PFSK-1 (cell line): ENCODE data around the gene GRIA3.

Experiments used
- FOXP2 ChIP-seq: optimal IDR thresholded peaks from 2 replicates; pipeline ENCODE3; 2011; ENCODE audit warnings: borderline replicate concordance, control low read depth, inconsistent platforms; ENCODE audit not compliant: insufficient read depth; ENCODE audit errors: extremely low read length, extremely low read depth
- POLR2AphosphoS5 ChIP-seq: IDR thresholded peaks from 2 replicates; pipeline ENCODE4 v1.6.1; 2012; ENCODE audit warnings: low read depth, mild to moderate bottlenecking, control low read depth, low read length, moderate library complexity
- SIN3A ChIP-seq: IDR thresholded peaks from 2 replicates; pipeline ENCODE4 v1.6.1; 2012; ENCODE audit warnings: mild to moderate bottlenecking, low read length, moderate library complexity, borderline replicate concordance; ENCODE audit not compliant: insufficient read depth
- TAF1 ChIP-seq: IDR thresholded peaks from 2 replicates; pipeline ENCODE4 v1.6.1; 2012; ENCODE audit warnings: low read length, control low read depth, borderline replicate concordance; ENCODE audit not compliant: insufficient read depth
- TF ChIP-seq, protein P1 (sequence below), 2 experiments: IDR thresholded peaks; 2 replicates each; pipeline versions ENCODE4 v1.6.1 to v1.8.0; 2011 to 2012; ENCODE audit warnings: low read depth in 2 of 2, low read length in 2 of 2, control low read depth in 1 of 2, inconsistent platforms in 1 of 2, mild to moderate bottlenecking in 1 of 2, moderate library complexity in 1 of 2; ENCODE audit not compliant: insufficient read depth in 1 of 2

Gene GRIA3

DNA sequence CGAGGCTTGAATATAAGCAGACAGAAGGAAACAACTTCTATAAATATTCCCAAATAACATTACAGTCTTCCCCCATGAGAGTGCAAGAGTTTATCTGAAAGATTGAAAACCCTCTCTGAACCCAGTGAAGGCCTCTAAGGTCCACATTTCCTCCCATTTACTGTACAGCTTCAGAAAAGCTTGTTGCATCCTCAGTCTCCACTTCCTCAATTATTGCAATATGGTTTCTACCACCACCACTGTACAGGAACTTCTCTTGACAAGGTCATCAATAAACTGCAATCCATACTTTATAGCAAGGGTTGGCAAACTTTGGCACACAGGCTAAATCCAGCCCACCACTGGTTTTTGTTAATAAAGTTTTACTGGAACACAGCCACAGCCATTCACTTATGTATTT is 309.8 kb downstream of the GRIA3 start:
- TF ChIP-seq, protein P1, sequence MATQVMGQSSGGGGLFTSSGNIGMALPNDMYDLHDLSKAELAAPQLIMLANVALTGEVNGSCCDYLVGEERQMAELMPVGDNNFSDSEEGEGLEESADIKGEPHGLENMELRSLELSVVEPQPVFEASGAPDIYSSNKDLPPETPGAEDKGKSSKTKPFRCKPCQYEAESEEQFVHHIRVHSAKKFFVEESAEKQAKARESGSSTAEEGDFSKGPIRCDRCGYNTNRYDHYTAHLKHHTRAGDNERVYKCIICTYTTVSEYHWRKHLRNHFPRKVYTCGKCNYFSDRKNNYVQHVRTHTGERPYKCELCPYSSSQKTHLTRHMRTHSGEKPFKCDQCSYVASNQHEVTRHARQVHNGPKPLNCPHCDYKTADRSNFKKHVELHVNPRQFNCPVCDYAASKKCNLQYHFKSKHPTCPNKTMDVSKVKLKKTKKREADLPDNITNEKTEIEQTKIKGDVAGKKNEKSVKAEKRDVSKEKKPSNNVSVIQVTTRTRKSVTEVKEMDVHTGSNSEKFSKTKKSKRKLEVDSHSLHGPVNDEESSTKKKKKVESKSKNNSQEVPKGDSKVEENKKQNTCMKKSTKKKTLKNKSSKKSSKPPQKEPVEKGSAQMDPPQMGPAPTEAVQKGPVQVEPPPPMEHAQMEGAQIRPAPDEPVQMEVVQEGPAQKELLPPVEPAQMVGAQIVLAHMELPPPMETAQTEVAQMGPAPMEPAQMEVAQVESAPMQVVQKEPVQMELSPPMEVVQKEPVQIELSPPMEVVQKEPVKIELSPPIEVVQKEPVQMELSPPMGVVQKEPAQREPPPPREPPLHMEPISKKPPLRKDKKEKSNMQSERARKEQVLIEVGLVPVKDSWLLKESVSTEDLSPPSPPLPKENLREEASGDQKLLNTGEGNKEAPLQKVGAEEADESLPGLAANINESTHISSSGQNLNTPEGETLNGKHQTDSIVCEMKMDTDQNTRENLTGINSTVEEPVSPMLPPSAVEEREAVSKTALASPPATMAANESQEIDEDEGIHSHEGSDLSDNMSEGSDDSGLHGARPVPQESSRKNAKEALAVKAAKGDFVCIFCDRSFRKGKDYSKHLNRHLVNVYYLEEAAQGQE (IDR thresholded peaks at IDR 0.05; ENCODE audit: insufficient read depth in 1 of 2, low read depth in 2 of 2, low read length in 2 of 2), result no peak
- TF ChIP-seq TAF1 (no peak), FOXP2 (no peak), SIN3A (no peak), POLR2AphosphoS5 (no peak)

DNA sequence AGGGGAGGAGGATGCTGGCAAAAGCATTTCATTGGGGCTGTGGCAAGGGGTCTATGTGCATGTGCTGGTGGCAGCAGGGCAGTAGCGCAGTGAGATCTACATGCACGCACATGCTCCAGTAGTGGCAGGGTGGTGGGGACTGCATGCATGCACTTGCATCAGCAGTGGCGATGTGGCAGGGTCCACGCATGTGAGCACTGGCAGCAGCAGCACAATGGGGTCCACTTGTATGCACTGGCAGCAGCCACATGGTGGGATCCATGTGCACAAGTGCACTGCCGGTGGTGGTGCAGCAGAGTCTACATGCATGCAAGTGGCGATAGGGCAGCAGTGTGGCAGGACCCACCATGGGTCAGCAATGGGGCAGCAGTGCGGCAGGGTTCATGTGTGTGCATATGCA is 315.7 kb downstream of the GRIA3 start:
- no peak for TF ChIP-seq TAF1
- TF ChIP-seq, protein P1 (IDR thresholded peaks at IDR 0.05; ENCODE audit: insufficient read depth in 1 of 2, low read depth in 2 of 2, low read length in 2 of 2), result no peak
- TF ChIP-seq FOXP2, result no peak
- no peak for TF ChIP-seq SIN3A
- no peak for TF ChIP-seq POLR2AphosphoS5

DNA sequence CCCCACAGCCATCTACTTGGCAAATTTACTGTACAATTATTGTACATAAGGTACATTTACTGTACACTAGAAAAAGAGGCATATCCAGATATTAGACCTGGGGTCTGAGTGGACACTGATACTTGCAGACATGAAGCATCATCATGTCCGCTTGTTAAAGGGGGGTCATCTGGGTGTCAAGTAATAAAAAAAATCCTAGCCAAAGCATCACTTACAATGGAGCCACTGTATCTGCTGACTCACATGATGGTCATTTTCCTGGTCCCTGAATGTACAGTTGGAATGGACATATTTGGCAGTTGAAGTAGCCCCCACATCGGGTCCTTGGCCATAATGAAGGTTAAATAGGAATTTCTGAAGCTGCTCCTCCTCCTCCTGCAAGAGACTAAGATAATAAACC is 320.0 kb downstream of the GRIA3 start:
- TF ChIP-seq SIN3A, result no peak
- TF ChIP-seq, protein P1 (IDR thresholded peaks at IDR 0.05; ENCODE audit: insufficient read depth in 1 of 2, low read depth in 2 of 2, low read length in 2 of 2), result no peak
- TF ChIP-seq FOXP2, result no peak
- TF ChIP-seq POLR2AphosphoS5, result no peak
- TF ChIP-seq TAF1, result no peak

DNA sequence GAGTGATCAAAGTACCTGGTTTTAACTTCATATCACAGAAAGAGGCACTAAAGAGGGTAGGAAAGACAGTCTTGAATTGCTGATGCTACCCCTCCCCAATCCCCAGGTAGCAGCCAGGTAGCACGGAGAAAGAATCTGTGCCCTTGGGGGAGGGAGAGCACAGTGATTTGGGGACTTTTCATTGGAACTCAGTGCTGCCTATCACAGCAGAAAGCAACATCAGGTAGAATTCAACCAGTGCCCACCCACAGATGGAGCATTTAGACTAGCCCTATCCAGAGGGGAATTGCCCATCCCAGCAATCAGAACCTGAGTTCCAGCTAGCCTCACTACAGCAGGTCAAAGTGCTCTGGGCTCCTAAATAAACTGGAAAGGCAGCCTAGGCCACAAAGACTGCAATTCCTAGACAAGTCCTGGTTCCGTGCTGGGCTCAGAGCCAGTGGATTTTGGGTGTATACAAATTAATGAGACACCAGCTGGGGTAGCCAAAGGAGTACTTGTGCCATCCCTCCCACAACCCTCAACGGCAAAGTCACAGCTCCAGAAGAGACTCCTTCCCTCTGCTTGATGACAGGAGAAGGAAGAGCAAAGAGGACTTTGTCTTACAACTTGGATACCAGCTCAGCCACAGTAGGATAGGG is 320.7 kb downstream of the GRIA3 start:
- no peak for TF ChIP-seq FOXP2
- no peak for TF ChIP-seq SIN3A
- no peak for TF ChIP-seq TAF1
- TF ChIP-seq, protein P1 (IDR thresholded peaks at IDR 0.05; ENCODE audit: insufficient read depth in 1 of 2, low read depth in 2 of 2, low read length in 2 of 2), result no peak
- TF ChIP-seq POLR2AphosphoS5, result no peak
